SK-N-SH treated with all-trans-retinoic acid at 6 μM for 48 hours (cell line): ENCODE measurements around the gene FAM32A.

ENCODE experiments used
- ATAC-seq: fragments of 200-7000 bp; cut with Tn5 transposase; 3 replicates; pipeline ENCODE4 v1.9.1; 2020; ENCODE audit warnings: mild to moderate bottlenecking, moderate library complexity
- ARNTL ChIP-seq: fragments of 450-650 bp; formaldehyde crosslinking; IDR thresholded peaks from 2 replicates; pipeline ENCODE4 v1.5.0; 2020; ENCODE audit warnings: low read depth, mild to moderate bottlenecking, moderate library complexity, borderline replicate concordance
- CREB5 ChIP-seq: fragments of 250-450 bp; sonication (Bioruptor Pico); IDR thresholded peaks from 2 replicates; pipeline ENCODE4 v1.5.1; 2020; ENCODE audit warnings: low read depth, mild to moderate bottlenecking, moderate library complexity
- CSDC2 ChIP-seq: fragments of 250-450 bp; sonication (Bioruptor Pico); IDR thresholded peaks from 2 replicates; pipeline ENCODE4 v1.5.0; 2020; ENCODE audit warnings: mild to moderate bottlenecking, moderate library complexity
- GLIS3 ChIP-seq: fragments of 250-450 bp; sonication (Bioruptor Pico); IDR thresholded peaks from 2 replicates; pipeline ENCODE4 v1.5.0; 2020; ENCODE audit warnings: mild to moderate bottlenecking, moderate library complexity
- ISL1 ChIP-seq: fragments of 250-450 bp; sonication (Bioruptor Pico); IDR thresholded peaks from 2 replicates; pipeline ENCODE4 v2.1.2; 2022; ENCODE audit warnings: mild to moderate bottlenecking, moderate library complexity
- PATZ1 ChIP-seq: fragments of 250-450 bp; sonication (Bioruptor Pico); IDR thresholded peaks from 2 replicates; pipeline ENCODE4 v1.8.0; 2020; ENCODE audit warnings: mild to moderate bottlenecking, moderate library complexity, borderline replicate concordance
- POU6F1 ChIP-seq: fragments of 250-450 bp; sonication (Bioruptor Pico); IDR thresholded peaks from 2 replicates; pipeline ENCODE4 v1.8.0; 2021; ENCODE audit warnings: low read depth, mild to moderate bottlenecking, moderate library complexity, borderline replicate concordance
- PPARA ChIP-seq: fragments of 250-450 bp; sonication (Bioruptor Pico); IDR thresholded peaks from 2 replicates; pipeline ENCODE4 v1.5.0; 2020; ENCODE audit warnings: mild to moderate bottlenecking, borderline replicate concordance
- RARB ChIP-seq: fragments of 250-450 bp; sonication (Bioruptor Pico); IDR thresholded peaks from 2 replicates; pipeline ENCODE4 v1.8.0; 2021; ENCODE audit warnings: mild to moderate bottlenecking, moderate library complexity
- TCF4 ChIP-seq: fragments of 250-450 bp; sonication (Bioruptor Pico); IDR thresholded peaks from 2 replicates; pipeline ENCODE4 v1.8.0; 2021; ENCODE audit warnings: mild to moderate bottlenecking, moderate library complexity, borderline replicate concordance
- TOX ChIP-seq: fragments of 250-450 bp; sonication (Bioruptor Pico); IDR thresholded peaks from 2 replicates; pipeline ENCODE4 v1.8.0; 2021; ENCODE audit warnings: mild to moderate bottlenecking, moderate library complexity, borderline replicate concordance
- TSHZ2 ChIP-seq: fragments of 250-450 bp; sonication (Bioruptor Pico); IDR thresholded peaks from 2 replicates; pipeline ENCODE4 v1.5.0; 2020; ENCODE audit warnings: mild to moderate bottlenecking, moderate library complexity
- ZFP3 ChIP-seq: fragments of 250-450 bp; sonication (Bioruptor Pico); IDR thresholded peaks from 2 replicates; pipeline ENCODE4 v1.5.0; 2020; ENCODE audit warnings: mild to moderate bottlenecking, moderate library complexity
- ZFP30 ChIP-seq: fragments of 450-650 bp; formaldehyde crosslinking; IDR thresholded peaks from 2 replicates; pipeline ENCODE4 v1.5.0; 2022; ENCODE audit warnings: mild to moderate bottlenecking, moderate library complexity
- ZNF565 ChIP-seq: fragments of 450-650 bp; formaldehyde crosslinking; conservative IDR thresholded peaks from 2 replicates; pipeline ENCODE4 v1.5.0; 2020; ENCODE audit warnings: low read depth, mild to moderate bottlenecking, moderate library complexity
- ZNF70 ChIP-seq: fragments of 450-650 bp; formaldehyde crosslinking; IDR thresholded peaks from 2 replicates; pipeline ENCODE4 v1.5.0; 2020; ENCODE audit warnings: mild to moderate bottlenecking, moderate library complexity

Gene FAM32A

GRCh38 chr19:16206637-16207036, 21.4 kb downstream of the FAM32A start:
- TF ChIP-seq PPARA (no peak), TOX (no peak), POU6F1 (no peak), ISL1 (CRISPR knock-in tag) (no peak), ARNTL (no peak), TSHZ2 (CRISPR knock-in tag) (no peak), GLIS3 (CRISPR knock-in tag) (no peak), ZFP30 (no peak), RARB (CRISPR knock-in tag) (no peak), TCF4 (CRISPR knock-in tag) (no peak), ZNF565 (CRISPR knock-in tag) (no peak)

GRCh38 chr19:16207063-16207462, 21.9 kb downstream of the FAM32A start:
- ATAC-seq: no peak; the same call in 2 of the 3 replicates

More at GRCh38 chr19:16206637-16207036, 21.4 kb downstream of the FAM32A start:
- ATAC-seq: no peak; the same call in 2 of the 3 replicates

GRCh38 chr19:16207490-16208025, 22.3 kb downstream of the FAM32A start:
- ATAC-seq: no peak
- no peak for TF ChIP-seq CREB5 (CRISPR knock-in tag)
- no peak for TF ChIP-seq ZFP3
- no peak for TF ChIP-seq PATZ1 (CRISPR knock-in tag)
- TF ChIP-seq ARNTL: no peak
- no peak for TF ChIP-seq TSHZ2 (CRISPR knock-in tag)
- no peak for TF ChIP-seq ZNF565 (CRISPR knock-in tag)
- TF ChIP-seq ZNF70 (CRISPR knock-in tag): no peak
- TF ChIP-seq POU6F1: no peak
- no peak for TF ChIP-seq GLIS3 (CRISPR knock-in tag)

More at GRCh38 chr19:16207063-16207462, 21.9 kb downstream of the FAM32A start:
- no peak for TF ChIP-seq CSDC2
- TF ChIP-seq ARNTL: no peak
- TF ChIP-seq POU6F1: no peak
- TF ChIP-seq ZNF565 (CRISPR knock-in tag): no peak
- TF ChIP-seq GLIS3 (CRISPR knock-in tag): no peak
- TF ChIP-seq CREB5 (CRISPR knock-in tag): no peak
- no peak for TF ChIP-seq ZFP3
- no peak for TF ChIP-seq PPARA
